OCI-LY1 (cell line): ENCODE results near the gene BTBD1.

Experiments used
- H2AFZ ChIP-seq: fragments of 200-600 bp; sonication (generic), shearing (Covaris generic); 2 replicates; pipeline ENCODE4 v1.6.0; 2014; ENCODE audit warnings: antibody characterized with exemption, mild to moderate bottlenecking, low read length
- H3F3A ChIP-seq: fragments of 200-600 bp; sonication (generic), shearing (Covaris generic); 2 replicates; pipeline ENCODE4 v1.6.0; 2014; ENCODE audit warnings: mild to moderate bottlenecking, antibody characterized with exemption, low read length, moderate library complexity; ENCODE audit not compliant: insufficient read depth
- H3K27ac ChIP-seq: fragments of 200-600 bp; sonication (generic); 2 replicates; pipeline ENCODE4 v1.5.1; 2014; ENCODE audit warnings: low read length, mixed run types, mild to moderate bottlenecking, low read depth; ENCODE audit not compliant: poor library complexity, severe bottlenecking
- H3K27me3 ChIP-seq: fragments of 200-600 bp; sonication (generic); 2 replicates; pipeline ENCODE4 v1.6.0; 2014; ENCODE audit warnings: antibody characterized with exemption, mild to moderate bottlenecking, low read length, moderate library complexity; ENCODE audit not compliant: insufficient read depth
- H3K36me3 ChIP-seq: fragments of 200-600 bp; sonication (generic); 2 replicates; pipeline ENCODE4 v1.6.1; 2014; ENCODE audit warnings: mild to moderate bottlenecking, antibody characterized with exemption, low read length, moderate library complexity, mixed read lengths; ENCODE audit not compliant: insufficient read depth
- H3K4me1 ChIP-seq: fragments of 200-600 bp; sonication (generic); 2 replicates; pipeline ENCODE4 v1.5.1; 2014; ENCODE audit warnings: mild to moderate bottlenecking, low read length, moderate library complexity; ENCODE audit not compliant: insufficient read depth, severe bottlenecking
- H3K4me2 ChIP-seq: fragments of 200-600 bp; sonication (generic), shearing (Covaris generic); 2 replicates; pipeline ENCODE4 v1.6.1; 2014; ENCODE audit warnings: low read length
- H3K4me3 ChIP-seq: fragments of 200-600 bp; sonication (generic); 2 replicates; pipeline ENCODE4 v1.5.1; 2014; ENCODE audit warnings: low read length, low read depth, mild to moderate bottlenecking, mixed read lengths; ENCODE audit not compliant: poor library complexity, severe bottlenecking
- H3K79me2 ChIP-seq: fragments of 200-600 bp; shearing (Covaris generic); 2 replicates; pipeline ENCODE4 v1.6.1; 2016; ENCODE audit warnings: mixed run types, low read length, mixed read lengths; ENCODE audit not compliant: insufficient read depth
- H3K9ac ChIP-seq: fragments of 200-600 bp; sonication (generic), shearing (Covaris generic); 2 replicates; pipeline ENCODE4 v1.6.1; 2014; ENCODE audit warnings: mild to moderate bottlenecking, low read length, mixed read lengths
- H3K9me2 ChIP-seq: fragments of 200-600 bp; sonication (generic), shearing (Covaris generic); 2 replicates; pipeline ENCODE4 v1.6.1; 2014; ENCODE audit warnings: low read depth, mild to moderate bottlenecking, low read length, mixed read lengths
- H3K9me3 ChIP-seq: fragments of 200-600 bp; shearing (Covaris generic); 2 replicates; pipeline ENCODE4 v1.6.1; 2014; ENCODE audit warnings: low read length, mixed read lengths
- H4K20me1 ChIP-seq: fragments of 200-600 bp; sonication (generic), shearing (Covaris generic); 2 replicates; pipeline ENCODE4 v1.6.0; 2016; ENCODE audit warnings: mild to moderate bottlenecking, low read length; ENCODE audit not compliant: insufficient read depth
- CTCF ChIP-seq: fragments of 200-600 bp; sonication (generic), shearing (Covaris generic); IDR thresholded peaks from 2 replicates; pipeline ENCODE4 v1.5.1; 2017; ENCODE audit warnings: mild to moderate bottlenecking, antibody characterized with exemption, low read length, moderate library complexity, mixed read lengths
- EZH2 ChIP-seq: fragments of 200-600 bp; sonication (generic), shearing (Covaris generic); IDR thresholded peaks from 2 replicates; pipeline ENCODE4 v1.8.0; 2017; ENCODE audit warnings: borderline replicate concordance, mixed run types, mild to moderate bottlenecking, antibody characterized with exemption, low read length, moderate library complexity, mixed read lengths

The BTBD1 gene

GRCh38 chr15:82999905-83000671, 67.0 kb downstream of the BTBD1 start:
- Histone ChIP-seq H3F3A (no peaks in the 10 kb centered on the region), H3K36me3 (no peaks in the 10 kb centered on the region; the same call in 1 of the 2 replicates), H2AFZ (no peak overlapping the region), H3K4me1 (peaks cover 7% of the 10 kb centered on the region), H3K79me2 (no peaks in the 10 kb centered on the region), H4K20me1 (no peaks in the 10 kb centered on the region), H3K27ac (no peak overlapping the region), H3K9me2 (no peaks in the 10 kb centered on the region), H3K27me3 (no peaks in the 10 kb centered on the region), H3K9ac (peak overlapping the region; percentile 2; the same call in 1 of the 2 replicates), H3K9me3 (no peaks in the 10 kb centered on the region), H3K4me2 (peak overlapping the region; percentile 30), H3K4me3 (peak overlapping the region; percentile 6)
- TF ChIP-seq EZH2 (no peak), CTCF (peak; percentile 71)

GRCh38 chr15:82999426-82999825, 67.6 kb downstream of the BTBD1 start:
- H3K27me3 ChIP-seq = no peaks in the 10 kb centered on the region

GRCh38 chr15:82995938-82996337, 71.1 kb downstream of the BTBD1 start:
- H3K9ac ChIP-seq = no peak overlapping the region
- 0 out of 2 replicates have a peak, but pooled peaks cover under 1% of the 10 kb centered on the region for H3K36me3 ChIP-seq
- no peak overlapping the region for H3K27ac ChIP-seq
- H3K4me1 ChIP-seq = peaks cover 7% of the 10 kb centered on the region
- H3K4me3 ChIP-seq = no peak overlapping the region
- no peak overlapping the region for H3K4me2 ChIP-seq
- no peak overlapping the region for H2AFZ ChIP-seq
- H3K9me2 ChIP-seq = no peaks in the 10 kb centered on the region
- H3F3A ChIP-seq = no peaks in the 10 kb centered on the region
- TF ChIP-seq EZH2 (no peak), CTCF (no peak)
- H3K9me3 ChIP-seq = no peaks in the 10 kb centered on the region
- no peaks in the 10 kb centered on the region for H3K27me3 ChIP-seq
- no peaks in the 10 kb centered on the region for H4K20me1 ChIP-seq
- H3K79me2 ChIP-seq = no peaks in the 10 kb centered on the region

More at GRCh38 chr15:82999426-82999825, 67.6 kb downstream of the BTBD1 start:
- no peaks in the 10 kb centered on the region for H3F3A ChIP-seq
- no peaks in the 10 kb centered on the region for H3K79me2 ChIP-seq
- no peaks in the 10 kb centered on the region for H3K9me3 ChIP-seq
- H3K4me1 ChIP-seq = peaks cover 7% of the 10 kb centered on the region
- H2AFZ ChIP-seq = no peak overlapping the region
- no peak overlapping the region for H3K4me2 ChIP-seq
- TF ChIP-seq CTCF (no peak), EZH2 (no peak)
- no peak overlapping the region for H3K27ac ChIP-seq
- no peaks in the 10 kb centered on the region for H3K9me2 ChIP-seq
- no peaks in the 10 kb centered on the region for H4K20me1 ChIP-seq
- no peaks in the 10 kb centered on the region for H3K36me3 ChIP-seq
- no peak overlapping the region for H3K4me3 ChIP-seq
- H3K9ac ChIP-seq = no peak overlapping the region
